ENCODE data around the gene FAM13C.

FAM13C gene

DNA sequence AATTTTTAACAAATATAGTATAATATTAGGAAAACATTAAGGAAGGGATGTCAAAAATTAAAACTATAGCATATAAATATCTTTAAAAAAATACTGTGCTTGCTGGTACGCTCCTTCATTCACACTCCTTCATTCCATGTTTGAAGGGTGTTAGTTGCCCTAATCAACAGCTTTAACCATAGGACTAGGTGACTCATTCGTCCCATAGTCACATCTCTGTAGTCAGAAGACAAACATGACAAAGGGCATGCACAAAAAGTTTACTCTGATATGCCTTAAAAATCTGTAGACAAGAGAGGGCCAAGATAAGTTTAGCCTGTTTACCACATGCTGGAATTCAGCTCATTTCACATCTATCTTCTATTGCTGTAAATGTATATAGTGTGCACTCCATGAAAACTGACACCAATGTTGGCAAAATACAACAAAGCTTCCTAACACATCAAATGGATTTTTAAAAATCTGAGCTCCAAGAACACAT, 646 bp downstream of the FAM13C start:
- no peak for DNase-seq (ENCODE audit: low spot score)

DNA sequence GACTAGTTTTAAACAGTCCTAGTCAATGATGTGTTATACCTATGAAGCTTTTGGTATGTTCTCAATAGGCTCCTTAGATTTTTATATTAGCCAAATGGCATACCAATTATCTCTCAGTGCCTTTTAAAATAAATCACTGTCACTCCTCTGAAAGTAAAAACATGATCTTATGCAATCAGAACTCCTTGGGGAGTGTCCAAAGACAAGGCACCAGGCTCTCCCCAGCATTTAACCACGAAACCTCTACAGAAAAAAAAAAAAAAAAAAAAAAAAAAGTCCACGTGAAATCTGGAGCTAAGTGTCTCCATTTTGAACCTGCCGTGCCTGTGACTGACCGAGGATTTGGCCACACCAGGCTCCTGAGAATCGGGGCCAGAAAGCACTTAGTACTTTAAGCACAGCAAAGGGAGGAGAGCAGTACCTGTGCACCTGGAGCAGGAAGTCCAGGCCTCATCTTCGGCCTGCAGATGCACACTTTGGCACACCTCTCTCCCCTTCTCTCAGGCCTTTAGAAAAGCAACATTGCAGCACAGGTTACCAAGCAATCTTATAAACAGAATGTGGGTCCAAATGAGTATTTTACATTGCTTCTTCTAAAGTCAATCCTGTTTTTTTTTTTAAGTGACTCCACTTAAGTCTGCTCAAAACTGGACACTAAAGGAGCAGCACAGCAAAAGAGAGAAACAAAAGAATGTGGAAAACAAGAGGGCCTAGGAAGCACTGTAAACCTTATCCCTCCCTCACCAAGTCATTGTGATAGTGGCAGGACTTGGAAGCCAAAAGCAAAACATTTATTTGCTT, 1.5 kb downstream of the FAM13C start:
- no peak for DNase-seq (ENCODE audit: low spot score)

DNA sequence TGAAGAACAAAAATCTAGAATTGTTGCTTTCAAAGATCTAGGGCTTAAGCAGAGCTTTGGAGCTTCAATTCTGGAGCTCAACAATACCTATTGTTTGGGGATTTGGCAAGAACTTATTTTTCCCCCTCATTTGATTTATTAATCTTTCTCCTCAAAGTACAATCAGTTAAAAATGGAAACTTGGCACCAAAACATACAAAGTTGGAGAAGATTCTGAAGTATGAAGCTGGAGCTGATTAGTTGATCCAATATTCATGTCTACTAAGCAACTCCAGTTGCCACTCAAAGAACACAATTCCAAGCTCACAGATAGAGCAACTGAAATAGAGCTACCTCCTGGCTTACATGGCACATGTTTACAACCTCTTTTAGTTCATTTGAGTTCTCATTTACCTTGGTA, 3.8 kb downstream of the FAM13C start:
- peak; percentile 69 for DNase-seq (ENCODE audit: low spot score)

DNA sequence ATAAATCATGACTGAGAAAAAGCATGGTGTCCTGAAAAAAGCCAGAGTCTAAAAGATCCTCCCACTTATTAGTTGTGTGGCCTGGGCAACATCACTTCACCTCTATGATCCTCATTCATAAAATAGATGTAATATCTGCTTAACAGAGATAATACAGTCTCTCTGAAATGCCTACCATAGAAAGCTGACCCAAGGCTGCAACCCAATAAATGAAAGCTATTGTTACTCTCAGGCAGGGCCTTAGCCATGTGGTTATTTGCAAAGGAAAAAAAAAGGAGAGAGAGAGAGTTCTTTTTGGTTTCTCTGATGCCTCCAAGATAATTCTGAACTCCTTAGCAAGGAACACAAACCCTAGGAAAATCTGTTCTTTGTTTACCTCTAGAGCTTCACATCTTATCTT, 7.9 kb downstream of the FAM13C start:
- peak; percentile 75 for DNase-seq (ENCODE audit: low spot score)

DNA sequence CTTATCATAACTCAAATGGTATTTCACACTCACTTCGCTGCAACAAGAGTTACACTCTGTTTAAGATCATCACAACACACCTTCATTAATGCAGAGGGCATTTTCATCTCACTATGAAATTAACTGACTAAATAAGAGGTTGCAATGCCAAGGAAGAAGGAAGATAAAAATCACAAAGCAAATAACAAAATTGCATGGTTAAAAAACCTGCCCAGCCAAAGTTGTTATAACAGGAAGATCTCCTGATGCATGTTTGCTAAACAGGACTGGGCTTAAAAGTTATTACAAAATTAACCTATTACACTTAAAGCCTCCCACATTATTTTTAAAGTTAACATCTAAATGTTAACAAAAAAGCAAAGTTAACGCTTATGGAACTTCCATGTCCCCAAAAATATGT, 11.8 kb downstream of the FAM13C start:
- DNase-seq (ENCODE audit: low spot score), result no peak

DNA sequence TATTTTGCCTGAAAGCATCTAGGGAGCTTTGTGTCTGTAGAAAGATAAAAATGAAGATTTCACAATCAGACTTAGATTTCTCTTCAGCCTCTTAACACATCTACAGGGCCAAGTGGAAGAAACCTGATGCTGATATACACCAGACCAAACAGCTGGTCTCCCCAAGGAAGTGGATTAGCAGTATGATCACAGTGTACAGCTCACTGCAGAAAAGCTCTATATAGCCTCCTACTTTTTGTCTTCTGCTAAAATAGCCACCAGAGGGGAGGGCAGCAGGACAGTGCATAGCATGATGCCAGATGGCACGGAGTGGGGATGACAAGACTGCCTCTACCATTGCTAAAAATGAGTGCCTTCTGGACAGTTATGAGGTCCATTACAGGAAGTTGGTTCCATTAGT, 16.0 kb downstream of the FAM13C start:
- DNase-seq (ENCODE audit: low spot score), result no peak

DNA sequence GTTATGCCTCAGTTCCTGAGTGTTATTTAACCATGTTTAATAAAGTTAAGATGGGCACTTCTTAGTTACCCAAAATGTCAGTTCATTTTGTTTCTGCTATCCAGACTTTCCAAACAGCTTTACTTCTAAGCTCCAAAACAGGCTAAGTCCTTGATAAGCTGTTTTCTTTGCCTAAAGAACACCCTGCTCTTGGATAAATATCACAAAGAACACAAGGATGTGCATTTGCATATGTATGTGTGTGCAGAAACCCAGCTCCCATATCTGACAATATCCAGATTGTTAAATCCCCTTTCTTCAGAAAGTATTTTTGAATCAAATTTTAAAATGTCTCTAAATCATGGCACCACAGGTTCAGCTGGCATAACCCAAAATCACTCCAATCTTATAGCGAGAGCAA, 19.6 kb downstream of the FAM13C start:
- DNase-seq (ENCODE audit: low spot score), result no peak

DNA sequence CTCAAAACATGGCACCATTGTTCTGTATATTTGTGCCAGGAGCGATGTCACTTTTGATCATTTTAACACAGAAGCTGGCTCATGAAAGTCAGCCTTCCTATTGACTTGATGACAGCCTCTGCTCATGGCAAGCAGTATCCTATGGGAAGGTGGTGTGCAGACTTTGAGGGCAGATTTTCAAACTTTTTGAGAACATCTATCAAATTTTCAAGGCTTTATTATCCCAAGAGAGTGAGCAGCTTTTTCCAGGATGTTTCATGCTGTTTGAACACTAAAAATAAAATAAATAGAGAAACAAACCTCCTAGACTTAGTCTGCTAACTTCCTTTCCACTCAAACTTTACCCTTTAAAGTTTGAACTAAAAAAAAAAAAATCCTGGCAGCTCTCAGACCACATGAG, 20.3 kb downstream of the FAM13C start:
- DNase-seq (ENCODE audit: low spot score), result no peak

DNA sequence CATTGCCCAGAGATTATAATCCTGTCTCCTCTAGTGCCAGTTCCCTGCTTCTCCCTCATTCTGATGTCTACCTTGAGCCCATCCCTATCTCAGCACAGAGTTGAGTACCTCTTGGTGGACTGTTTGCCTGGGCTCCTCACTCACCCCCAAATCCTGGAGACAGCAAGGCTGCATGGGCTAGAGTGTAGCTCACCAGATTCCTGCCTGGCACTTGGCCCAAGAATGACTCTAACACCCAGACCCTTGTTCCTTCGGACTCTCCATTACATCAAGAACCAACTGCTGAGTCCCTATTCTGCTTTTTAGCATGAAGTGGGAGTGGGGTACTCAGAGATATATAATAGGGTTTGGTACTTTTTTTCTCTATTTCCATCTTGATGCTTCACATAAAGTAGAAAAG, 22.1 kb downstream of the FAM13C start:
- no peak for DNase-seq (ENCODE audit: low spot score)

DNA sequence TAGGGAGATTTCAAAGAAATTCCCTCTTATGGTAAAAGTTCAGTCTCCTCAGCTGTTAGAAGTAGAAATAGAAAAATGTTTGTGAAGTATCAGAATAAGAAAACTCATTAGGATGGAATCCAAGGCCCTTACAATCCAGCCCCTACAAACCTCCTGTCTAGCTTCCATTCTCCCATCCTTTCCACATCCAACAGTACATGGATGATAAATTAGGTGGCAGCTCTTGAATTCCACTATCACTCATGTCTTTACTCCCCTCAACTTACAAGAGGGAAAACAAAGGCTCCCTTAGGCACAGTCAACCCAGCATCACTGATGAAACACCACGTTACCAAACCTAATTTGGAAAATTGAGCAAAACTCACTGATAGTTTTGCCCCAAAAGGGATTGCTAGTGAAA, 23.0 kb downstream of the FAM13C start:
- DNase-seq (ENCODE audit: low spot score), result no peak

DNA sequence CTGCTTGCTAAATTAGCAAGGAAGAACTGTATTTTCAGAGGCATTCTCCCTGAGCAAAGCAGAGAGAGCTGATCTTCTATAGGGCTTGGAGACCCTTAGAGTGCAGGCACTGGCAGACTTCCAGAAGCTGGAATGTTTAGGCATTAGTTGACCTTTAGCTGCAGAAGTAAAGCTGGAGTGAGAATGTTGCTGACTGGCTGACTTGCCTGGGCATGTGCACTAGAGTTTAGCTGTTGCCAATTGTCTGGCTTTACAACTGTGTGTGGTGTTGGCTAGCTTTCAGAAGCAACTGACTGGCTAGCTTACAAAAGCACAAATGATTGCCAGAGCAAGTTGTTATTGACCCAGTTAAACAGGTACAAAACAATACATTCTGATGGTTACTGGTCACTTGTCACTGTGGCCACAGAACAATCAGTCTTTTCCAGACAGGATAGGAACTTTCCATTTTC, 25.1 kb downstream of the FAM13C start:
- DNase-seq (ENCODE audit: low spot score), result peak; percentile 87

DNA sequence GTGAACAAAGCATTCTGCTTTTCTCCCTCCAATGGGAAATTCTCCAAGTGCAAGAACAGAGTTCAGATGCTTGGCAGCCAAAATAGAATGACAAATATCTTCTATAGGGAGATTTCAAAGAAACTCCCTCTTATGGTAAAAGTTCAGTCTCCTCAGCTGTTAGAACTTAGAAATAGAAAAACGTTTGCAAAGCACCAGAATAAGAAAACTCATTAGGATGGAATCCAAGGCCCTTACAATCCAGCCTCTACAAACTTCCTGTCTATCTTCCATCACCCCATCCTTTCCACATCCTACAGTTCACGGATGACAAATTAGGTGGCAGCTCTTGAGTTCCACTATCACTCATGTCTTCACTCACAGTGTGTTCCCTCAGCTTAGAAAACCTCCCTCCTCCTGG, 25.7 kb downstream of the FAM13C start:
- DNase-seq (ENCODE audit: low spot score), result peak; percentile 72

DNA sequence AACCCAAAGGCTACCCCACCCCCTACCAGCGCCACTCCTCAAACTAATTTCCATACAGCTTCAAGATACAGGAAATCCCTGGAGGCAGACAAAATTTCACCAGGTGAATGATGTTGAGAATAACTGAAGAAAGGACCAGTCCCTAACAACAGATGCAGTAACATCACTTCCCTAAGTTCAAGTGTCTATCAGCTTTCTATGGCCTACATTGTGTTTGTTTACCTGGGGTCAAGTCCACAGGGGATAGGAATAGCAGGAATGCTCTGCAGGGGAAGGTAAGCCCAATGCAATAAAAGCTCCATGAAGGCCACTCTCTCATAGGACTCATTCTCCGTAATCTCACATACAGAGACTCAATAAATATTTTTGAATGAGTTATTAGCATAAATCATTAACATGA, 26.9 kb downstream of the FAM13C start:
- DNase-seq (ENCODE audit: low spot score), result no peak

DNA sequence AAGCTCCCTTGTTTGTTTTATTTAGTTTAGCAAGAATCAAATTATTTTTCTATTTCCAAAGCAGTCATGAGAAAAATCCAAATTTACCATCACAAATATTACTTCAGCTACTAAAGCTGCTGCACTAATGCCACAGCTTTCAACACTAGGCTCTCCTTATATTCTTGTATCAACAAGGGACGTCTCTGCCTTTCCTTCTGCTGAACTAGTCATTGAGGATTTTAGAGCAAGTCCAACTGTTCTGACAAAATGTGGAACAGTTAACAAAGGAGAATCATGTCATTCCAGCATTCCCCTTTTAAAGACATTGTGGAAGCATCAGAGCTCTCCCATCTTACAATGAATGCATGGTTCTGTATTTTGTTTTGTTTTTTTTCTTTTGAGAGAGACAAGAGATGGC, 28.6 kb downstream of the FAM13C start:
- DNase-seq (ENCODE audit: low spot score), result peak; percentile 95

DNA sequence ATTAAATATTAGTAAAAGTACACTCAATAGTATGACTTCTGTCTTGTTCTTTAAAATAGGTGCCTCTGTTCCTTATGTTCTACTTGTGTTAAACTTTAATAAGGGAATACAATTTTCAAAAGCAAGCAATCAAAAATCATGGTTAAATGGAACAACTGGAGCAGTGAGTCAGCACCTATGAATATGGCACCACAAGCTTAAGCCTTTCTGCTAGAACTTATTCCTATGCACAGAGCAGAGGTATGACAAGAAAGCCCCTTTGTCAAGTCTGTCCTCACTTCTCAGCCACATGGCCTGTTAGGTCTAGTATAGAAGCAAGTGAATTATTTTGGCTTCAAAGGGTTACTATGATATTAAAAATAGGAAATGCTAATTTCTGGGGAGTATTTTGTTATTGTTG, 29.8 kb downstream of the FAM13C start:
- DNase-seq (ENCODE audit: low spot score), result no peak

DNA sequence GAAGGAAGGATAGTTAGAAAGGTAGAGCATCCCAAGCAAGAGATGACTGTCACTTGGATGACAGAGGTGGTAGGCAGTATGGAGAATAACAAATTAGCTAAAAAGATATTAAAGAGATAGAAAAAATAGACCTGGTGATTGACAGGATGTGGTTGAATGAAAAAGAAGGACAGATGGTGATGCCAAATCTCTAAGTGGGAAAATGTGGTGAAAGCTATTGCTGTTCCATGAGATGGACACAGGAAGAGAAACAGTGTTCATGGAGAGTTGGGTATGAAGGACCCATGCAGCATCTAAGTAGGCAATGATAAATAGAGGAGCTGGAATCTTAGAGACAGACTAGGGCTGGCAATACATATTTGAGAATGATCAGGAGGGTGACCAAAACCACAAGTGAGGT, 30.7 kb downstream of the FAM13C start:
- DNase-seq (ENCODE audit: low spot score), result no peak

DNA sequence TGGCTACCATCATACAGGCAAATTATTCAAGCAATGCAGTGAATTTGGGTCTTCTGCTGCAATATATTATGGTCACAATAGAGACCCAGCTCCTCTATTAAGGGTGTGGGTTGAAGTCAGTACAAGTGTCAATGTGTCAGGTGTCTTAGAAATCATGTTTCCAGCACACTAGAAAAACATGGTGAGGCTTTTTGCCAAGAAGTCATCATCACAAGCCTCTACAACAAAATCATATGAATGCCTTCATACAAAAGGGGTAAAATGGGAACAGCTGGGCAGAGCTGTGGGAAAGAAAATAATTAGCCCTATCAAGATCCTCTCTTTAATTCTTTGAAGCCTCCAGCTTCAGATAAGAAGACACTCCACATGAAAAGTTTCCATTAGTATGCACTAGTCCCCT, 37.2 kb downstream of the FAM13C start:
- DNase-seq (ENCODE audit: low spot score), result no peak

DNA sequence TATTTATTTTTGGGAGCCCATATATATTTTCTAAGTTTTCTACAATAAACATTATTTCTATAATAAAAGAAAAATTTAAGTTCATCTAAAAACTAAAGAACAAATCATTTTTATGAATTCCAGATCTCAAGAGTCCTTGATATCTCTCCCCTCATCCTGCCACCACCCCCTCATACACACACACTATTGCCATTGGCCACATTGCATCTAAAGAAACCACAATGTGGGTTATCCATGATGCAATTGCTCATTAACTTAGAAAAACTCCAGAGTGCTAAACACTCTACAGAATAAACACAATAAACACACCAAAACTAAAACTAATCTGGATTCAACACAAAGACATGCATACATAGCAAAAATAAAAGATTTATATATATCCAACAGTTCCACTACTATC, 37.8 kb downstream of the FAM13C start:
- DNase-seq (ENCODE audit: low spot score), result no peak

DNA sequence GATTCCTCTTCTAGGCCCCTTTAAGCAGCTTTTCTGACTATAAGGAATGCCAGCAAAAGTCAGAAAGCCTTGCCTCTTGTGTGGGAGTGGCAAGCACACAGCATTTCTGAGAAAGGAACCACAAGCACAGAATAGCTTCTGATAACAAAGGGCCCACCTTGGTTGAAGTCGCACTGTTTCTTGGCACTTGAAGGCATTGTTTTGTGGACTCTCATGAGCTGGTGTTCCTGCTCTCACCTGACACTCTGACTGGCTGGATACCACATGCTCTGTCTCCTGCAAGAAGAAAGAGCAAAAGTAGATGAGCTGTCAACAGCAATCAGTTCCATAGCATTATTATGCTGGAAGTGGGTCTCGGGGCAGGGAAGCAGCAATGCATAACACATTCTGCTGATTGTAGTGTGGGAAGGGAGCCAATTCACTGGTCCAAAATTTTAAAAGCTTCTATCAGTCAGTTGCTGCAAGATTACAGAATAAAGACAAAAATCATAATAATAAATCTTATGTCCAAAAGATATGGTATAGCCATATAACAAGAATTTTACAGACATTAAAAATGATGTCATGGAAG, 38.4 kb downstream of the FAM13C start:
- DNase-seq (ENCODE audit: low spot score), result no peak

DNA sequence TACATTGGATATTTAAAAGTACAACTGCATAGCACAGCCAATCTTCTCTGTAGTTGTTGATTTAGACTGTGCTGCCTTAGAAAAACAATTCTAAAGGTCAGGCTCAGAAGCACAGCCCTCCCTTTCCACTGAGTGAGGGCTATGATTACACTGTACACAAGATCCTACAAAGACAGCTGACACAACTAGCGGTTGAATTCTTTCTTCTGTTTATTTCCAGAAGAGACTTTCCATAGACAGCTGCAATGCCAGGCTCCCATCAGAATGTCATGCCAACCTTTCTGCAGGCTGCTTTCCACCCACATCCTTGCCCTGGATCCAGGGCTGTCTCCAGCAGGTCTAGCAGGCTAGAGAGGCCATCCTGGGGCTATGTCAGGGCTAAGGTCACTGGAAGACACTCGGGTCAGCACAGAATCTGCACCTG, 39.3 kb downstream of the FAM13C start:
- DNase-seq (ENCODE audit: low spot score), result peak; percentile 66

DNA sequence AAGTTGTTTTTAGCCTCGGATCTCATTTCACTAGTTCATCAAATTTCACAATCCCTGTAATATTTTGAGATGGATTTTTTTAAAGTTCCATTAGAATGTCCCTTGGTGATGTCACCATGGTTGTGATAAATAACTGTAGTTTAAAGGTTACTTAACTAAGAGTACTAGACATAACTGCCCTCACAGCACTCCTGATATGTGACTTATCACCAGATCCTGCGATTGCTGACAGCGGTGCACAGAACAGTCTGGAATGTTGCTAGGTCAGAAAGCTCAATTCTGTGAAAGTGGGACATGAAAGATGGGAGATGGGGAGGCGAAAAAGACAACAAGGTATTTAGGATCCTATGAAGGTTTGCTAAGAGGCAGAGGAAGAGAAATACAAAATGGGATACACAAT, 40.2 kb downstream of the FAM13C start:
- DNase-seq (ENCODE audit: low spot score), result no peak

DNA sequence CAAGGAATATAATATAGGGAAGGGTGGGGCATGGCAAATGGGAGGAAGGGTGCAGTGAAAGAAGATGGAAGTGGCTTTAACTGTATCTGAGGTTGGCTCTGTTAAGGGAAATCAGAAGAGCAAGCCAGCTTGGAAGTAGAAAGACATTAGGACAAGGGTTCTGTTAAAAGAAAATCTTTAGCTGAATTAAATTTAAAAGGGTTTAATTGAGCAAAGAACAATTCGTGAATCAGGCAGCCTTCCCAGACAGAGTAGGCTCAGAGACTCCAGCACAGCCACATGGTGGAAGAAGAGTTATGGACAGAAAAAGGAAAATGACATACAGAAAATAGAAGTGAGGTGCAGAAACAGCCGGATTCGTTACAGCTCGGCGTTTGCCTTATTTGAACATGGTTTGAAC, 42.0 kb downstream of the FAM13C start:
- no peak for DNase-seq (ENCODE audit: low spot score)

DNA sequence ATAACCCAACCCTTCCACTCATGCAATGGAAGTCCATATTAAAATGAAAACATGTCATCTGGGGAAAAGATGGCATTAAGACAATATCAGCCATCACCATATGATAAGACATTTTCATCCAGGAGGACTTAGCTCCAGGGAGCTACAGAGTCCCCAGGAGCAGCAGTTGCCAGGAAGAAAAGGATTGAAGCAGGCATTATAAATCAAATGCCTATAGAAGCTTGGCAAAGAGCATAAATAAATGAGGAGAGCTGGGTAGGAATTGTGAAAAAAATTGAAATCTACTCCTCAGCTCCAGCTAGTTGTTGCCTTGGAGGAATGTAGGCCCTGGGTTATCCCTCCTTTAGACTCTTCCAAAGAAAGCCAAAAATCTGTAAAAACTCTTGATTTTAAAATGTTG, 42.5 kb downstream of the FAM13C start:
- no peak for DNase-seq (ENCODE audit: low spot score)

DNA sequence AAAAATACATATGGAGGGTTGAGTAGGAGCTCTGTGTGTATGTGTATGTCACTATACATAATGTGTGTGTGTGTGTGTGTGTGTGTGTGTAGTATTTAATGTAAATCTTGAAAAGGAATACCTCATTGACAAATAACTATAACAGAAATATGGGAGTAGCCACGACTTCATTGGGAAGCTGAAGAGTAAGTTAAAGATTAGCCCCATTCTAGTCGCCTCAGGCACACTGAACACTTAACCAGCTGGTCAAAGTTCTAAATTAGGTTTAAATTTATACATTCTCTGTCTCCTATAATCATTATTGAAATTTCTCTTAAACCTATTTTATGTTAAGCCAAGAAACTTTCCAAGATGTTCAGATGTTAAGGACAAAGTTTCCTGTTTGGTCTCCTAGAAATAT, 45.3 kb downstream of the FAM13C start:
- no peak for DNase-seq (ENCODE audit: low spot score)
